ENCODE results near the gene KIAA0586. TPM values are rescaled to one million over a fixed set of nuclear protein-coding genes. Genes with fewer than 3 reads are reported as not detected.
"Not testable (repeated sequence)": the region's sequence is repeated elsewhere in the genome, so short reads cannot be mapped to it uniquely, and the experiment has no call there.

The KIAA0586 gene
- total RNA-seq, 1 donor from 2014 or later, result 14.5 TPM

- no peaks in the 10 kb centered on the region for H3K9me3 Mint-ChIP-seq (ENCODE audit: low read depth)
- no peak overlapping the region for H3K27ac Mint-ChIP-seq (ENCODE audit: unreplicated experiment)
- no peak overlapping the region for H3K4me3 Mint-ChIP-seq (ENCODE audit: unreplicated experiment)
- peak; percentile 14 for TF ChIP-seq CTCF (IDR thresholded peaks at IDR 0.05)
- H3K27me3 Mint-ChIP-seq (ENCODE audit: low read depth), result no peaks in the 10 kb centered on the region
- no peaks in the 10 kb centered on the region for H3K4me1 Mint-ChIP-seq (ENCODE audit: low read depth)
- peaks cover 23% of the 10 kb centered on the region for H3K36me3 Mint-ChIP-seq (ENCODE audit: low read depth)
- no peak for DNase-seq (ENCODE audit: low spot score)
Observed at GRCh38 chr14:58415636-58416547, 11.6 kb upstream of the KIAA0586 start.

GRCh38 chr14:58416934-58417333 lies 10.6 kb upstream of the KIAA0586 start:
- not testable (repeated sequence) for DNase-seq (ENCODE audit: low spot score)

GRCh38 chr14:58426670-58427280 lies 744 bp upstream of the KIAA0586 start:
- peak overlapping the region; percentile 92 for H3K27ac Mint-ChIP-seq (ENCODE audit: unreplicated experiment)
- H3K9me3 Mint-ChIP-seq (ENCODE audit: low read depth), result no peaks in the 10 kb centered on the region
- DNase-seq (ENCODE audit: low spot score), result no peak

More at GRCh38 chr14:58416934-58417333, 10.6 kb upstream of the KIAA0586 start:
- H3K27me3 Mint-ChIP-seq (ENCODE audit: low read depth); H3K4me3 Mint-ChIP-seq (ENCODE audit: unreplicated experiment); H3K27ac Mint-ChIP-seq (ENCODE audit: unreplicated experiment); H3K4me1 Mint-ChIP-seq (ENCODE audit: low read depth); H3K9me3 Mint-ChIP-seq (ENCODE audit: low read depth): not testable (repeated sequence)
- peaks cover 19% of the 10 kb centered on the region for H3K36me3 Mint-ChIP-seq (ENCODE audit: low read depth)

GRCh38 chr14:58428118-58428683 lies 682 bp downstream of the KIAA0586 start:
- peaks cover 34% of the 10 kb centered on the region for H3K4me1 Mint-ChIP-seq (ENCODE audit: low read depth)
- no peak for TF ChIP-seq CTCF (IDR thresholded peaks at IDR 0.05)
- H3K27ac Mint-ChIP-seq (ENCODE audit: unreplicated experiment), result peak overlapping the region; percentile 92
- no peaks in the 10 kb centered on the region for H3K9me3 Mint-ChIP-seq (ENCODE audit: low read depth)
- H3K27me3 Mint-ChIP-seq (ENCODE audit: low read depth), result no peaks in the 10 kb centered on the region
- no peaks in the 10 kb centered on the region for H3K36me3 Mint-ChIP-seq (ENCODE audit: low read depth)
- DNase-seq (ENCODE audit: low spot score), result no peak
- peak overlapping the region; percentile 80 for H3K4me3 Mint-ChIP-seq (ENCODE audit: unreplicated experiment)

More at GRCh38 chr14:58426670-58427280, 744 bp upstream of the KIAA0586 start:
- peak overlapping the region; percentile 80 for H3K4me3 Mint-ChIP-seq (ENCODE audit: unreplicated experiment)
- no peaks in the 10 kb centered on the region for H3K27me3 Mint-ChIP-seq (ENCODE audit: low read depth)
- H3K36me3 Mint-ChIP-seq (ENCODE audit: low read depth), result no peaks in the 10 kb centered on the region
- H3K4me1 Mint-ChIP-seq (ENCODE audit: low read depth), result peaks cover 34% of the 10 kb centered on the region
- no peak for TF ChIP-seq CTCF (IDR thresholded peaks at IDR 0.05)

- Mint-ChIP-seq H3K27ac (ENCODE audit: unreplicated experiment) (no peak overlapping the region), H3K27me3 (ENCODE audit: low read depth) (no peaks in the 10 kb centered on the region), H3K4me3 (ENCODE audit: unreplicated experiment) (no peak overlapping the region), H3K36me3 (ENCODE audit: low read depth) (peaks cover 4% of the 10 kb centered on the region), H3K4me1 (ENCODE audit: low read depth) (peaks cover 30% of the 10 kb centered on the region), H3K9me3 (ENCODE audit: low read depth) (no peaks in the 10 kb centered on the region)
- no peak for TF ChIP-seq CTCF (IDR thresholded peaks at IDR 0.05)
- DNase-seq (ENCODE audit: low spot score), result no peak
Observed at GRCh38 chr14:58430156-58430555, 2.6 kb downstream of the KIAA0586 start.
